GM18511 (cell line): ENCODE data around the gene ABHD16A.

Experiments used
- ATAC-seq: cut with Tn5 transposase; IDR thresholded peaks from one replicate; pipeline ENCODE4 v1.9.1; 2021; ENCODE audit warnings: mild to moderate bottlenecking, moderate library complexity; ENCODE audit not compliant: unreplicated experiment

ABHD16A gene

GRCh38 chr6:31732029-31732428 is 28.9 kb upstream of the ABHD16A start:
- no peak for ATAC-seq

GRCh38 chr6:31730631-31731086 is 27.5 kb upstream of the ABHD16A start:
- ATAC-seq = no peak

- peak; percentile 47 for ATAC-seq
These were observed 27.0 kb upstream of the ABHD16A start for GRCh38 chr6:31729979-31730630.

GRCh38 chr6:31729515-31729978 is 26.4 kb upstream of the ABHD16A start:
- ATAC-seq = peak; percentile 63

GRCh38 chr6:31728767-31729514 is 25.8 kb upstream of the ABHD16A start, which contains the start of gene DDAH2:
TSS of gene DDAH2 (minus strand) at chr6:31729299. CDS start at chr6:31729161, 138 bp downstream.
- ATAC-seq = no peak

- ATAC-seq = peak; percentile 2
These were observed 24.9 kb upstream of the ABHD16A start for GRCh38 chr6:31727717-31728671.

GRCh38 chr6:31727034-31727716 is 24.1 kb upstream of the ABHD16A start:
- peak; percentile 64 for ATAC-seq

GRCh38 chr6:31725502-31726350 is 22.6 kb upstream of the ABHD16A start:
- ATAC-seq = no peak

- no peak for ATAC-seq
These were observed 21.0 kb upstream of the ABHD16A start for GRCh38 chr6:31723980-31724691.

GRCh38 chr6:31723245-31723979 is 20.3 kb upstream of the ABHD16A start, which contains the start of gene MPIG6B:
TSS of gene MPIG6B (plus strand) at chr6:31723373. CDS start at chr6:31723384, 11 bp downstream.
- ATAC-seq = no peak

- ATAC-seq = no peak
These were observed 19.0 kb upstream of the ABHD16A start for GRCh38 chr6:31722173-31722572.

- no peak for ATAC-seq
These were observed 18.4 kb upstream of the ABHD16A start, which contains the start of gene LY6G6C for GRCh38 chr6:31721351-31722020. TSS of gene LY6G6C (minus strand) at chr6:31721746. CDS start at chr6:31721679, 67 bp downstream.

GRCh38 chr6:31720196-31720770 is 17.2 kb upstream of the ABHD16A start:
- no peak for ATAC-seq

- ATAC-seq = no peak
These were observed 15.9 kb upstream of the ABHD16A start for GRCh38 chr6:31719001-31719400.

- ATAC-seq = no peak
These were observed 15.1 kb upstream of the ABHD16A start for GRCh38 chr6:31718265-31718664.

GRCh38 chr6:31717499-31718222 is 14.5 kb upstream of the ABHD16A start:
- ATAC-seq = no peak
